Peyer's patch (tissue), 4 donors: Measurements from ENCODE around the gene PCDHB4. TPM values are rescaled to one million over a fixed set of nuclear protein-coding genes. Genes with fewer than 3 reads are reported as not detected.
"Not testable (repeated sequence)": the region's sequence is repeated elsewhere in the genome, so short reads cannot be mapped to it uniquely, and the experiment has no call there.

Source experiments
- DNase-seq, 3 donors: peaks; one replicate each; pipeline ENCODE4 v3.0.0-alpha.2; 2017 to 2019
- H3K27ac ChIP-seq, 4 donors: fragments of 200-600 bp; sonication (generic); one replicate each; pipeline ENCODE4 v1.5.1; 2016 to 2019
- H3K27me3 ChIP-seq, 2 donors: fragments of 200-600 bp; sonication (generic); one replicate each; pipeline ENCODE4 v1.5.1; 2019
- H3K36me3 ChIP-seq, 3 donors: fragments of 200-600 bp; sonication (generic); one replicate each; pipeline ENCODE4 v1.5.1; 2016 to 2019
- H3K4me1 ChIP-seq, 4 donors: fragments of 200-600 bp; sonication (generic); one replicate each; pipeline ENCODE4 v1.5.1; 2016 to 2019
- H3K4me3 ChIP-seq, 4 donors: fragments of 200-600 bp; sonication (generic); 1 replicate in 3 of 4; 2 replicates in 1 of 4; pipeline ENCODE4 v1.5.1; 2016 to 2019; ENCODE audit warnings: mild to moderate bottlenecking in 1 of 4
- H3K9me3 ChIP-seq, 4 donors: fragments of 200-600 bp; sonication (generic); one replicate each; pipeline ENCODE4 v1.5.1; 2016 to 2019; ENCODE audit warnings: mild to moderate bottlenecking in 1 of 4
- CTCF ChIP-seq, 6 experiments: fragments of 450-650 bp in 4 of 6; fragments of 200-600 bp in 2 of 6; sonication (generic) in 1 of 6; IDR thresholded peaks; one replicate each; pipeline ENCODE4 v1.5.1; 2017 to 2019; ENCODE audit warnings: antibody characterized with exemption in 6 of 6, mild to moderate bottlenecking in 3 of 6, moderate library complexity in 1 of 6
- POLR2A ChIP-seq, 2 donors: fragments of 450-650 bp; IDR thresholded peaks; one replicate each; pipeline ENCODE4 v1.5.1; 2017; ENCODE audit warnings: antibody characterized with exemption in 2 of 2, mild to moderate bottlenecking in 2 of 2, moderate library complexity in 2 of 2
- total RNA-seq, 4 donors: library from RNA; depleted of rRNA; stranded (reverse); fragments of >200 nt; gene quantifications; one replicate each; pipeline ENCODE4 v1.1.0, GENCODE V29; 2016

Gene PCDHB4
- total RNA-seq, 4 donors from 2014 or later: 0.80 to 6.6 (median 1.2) TPM; not detected in 1

- no peak for DNase-seq
- Histone ChIP-seq H3K27ac (no peak overlapping the region), H3K4me3 (peak overlapping the region in 1 of 4 donors; percentile 19), H3K27me3 (no peaks in the 10 kb centered on the region), H3K9me3 (peaks cover 0 to 10% (median 5%) of the 10 kb centered on the region in 4 donors), H3K36me3 (no peaks in the 10 kb centered on the region), H3K4me1 (no peaks in the 10 kb centered on the region)
- TF ChIP-seq POLR2A (IDR thresholded peaks at IDR 0.05) (no peak), CTCF (IDR thresholded peaks at IDR 0.05) (no peak)
Measured at GRCh38 chr5:141095263-141095641, 26.4 kb upstream of the PCDHB4 start.

GRCh38 chr5:141096181-141096580, 25.4 kb upstream of the PCDHB4 start:
- not testable (repeated sequence) for H3K4me1 ChIP-seq, H3K4me3 ChIP-seq, DNase-seq, H3K27ac ChIP-seq, H3K27me3 ChIP-seq, H3K36me3 ChIP-seq
- peaks cover 0 to 10% (median 5%) of the 10 kb centered on the region in 4 donors for H3K9me3 ChIP-seq

- not testable (repeated sequence) for H3K4me1 ChIP-seq, H3K36me3 ChIP-seq, DNase-seq, H3K27me3 ChIP-seq, H3K27ac ChIP-seq, H3K4me3 ChIP-seq
- H3K9me3 ChIP-seq: peaks cover 0 to 11% (median 5%) of the 10 kb centered on the region in 4 donors
Measured at GRCh38 chr5:141096586-141096985, 25.0 kb upstream of the PCDHB4 start.

GRCh38 chr5:141100243-141100805, 21.3 kb upstream of the PCDHB4 start, which contains the start of gene PCDHB3:
Gene PCDHB3, plus strand, starts transcription at chr5:141100473. Its CDS starts 177 bp downstream, at chr5:141100650.
- peak within 1 kb of the TSS in 1 of 4 donors; percentile 19 for H3K27ac ChIP-seq
- DNase-seq: no peak
- peaks cover 0 to 4% (median 0%) of the 10 kb centered on the region in 4 donors for H3K9me3 ChIP-seq
- H3K4me1 ChIP-seq: no peaks in the 10 kb centered on the region
- H3K27me3 ChIP-seq: no peaks in the 10 kb centered on the region
- H3K4me3 ChIP-seq: peak within 1 kb of the TSS in 1 of 4 donors; percentile 28
- H3K36me3 ChIP-seq: no peaks in the 10 kb centered on the region
- TF ChIP-seq POLR2A (IDR thresholded peaks at IDR 0.05): no peak
- peak in 2 of 6 experiments; percentile 16 to 21 for TF ChIP-seq CTCF (IDR thresholded peaks at IDR 0.05)

GRCh38 chr5:141101059-141101458, 20.6 kb upstream of the PCDHB4 start:
- no peak for DNase-seq
- Histone ChIP-seq H3K27me3 (no peaks in the 10 kb centered on the region), H3K9me3 (peaks cover 0 to 4% (median 0%) of the 10 kb centered on the region in 4 donors), H3K27ac (no peak overlapping the region), H3K4me1 (no peaks in the 10 kb centered on the region), H3K36me3 (no peaks in the 10 kb centered on the region), H3K4me3 (peak overlapping the region in 1 of 4 donors; percentile 28)
- no peak for TF ChIP-seq POLR2A (IDR thresholded peaks at IDR 0.05)
- no peak for TF ChIP-seq CTCF (IDR thresholded peaks at IDR 0.05)

GRCh38 chr5:141102070-141102469, 19.5 kb upstream of the PCDHB4 start:
- DNase-seq, H3K9me3 ChIP-seq, H3K36me3 ChIP-seq, H3K4me1 ChIP-seq, H3K4me3 ChIP-seq, H3K27ac ChIP-seq, H3K27me3 ChIP-seq: not testable (repeated sequence)

- DNase-seq, H3K4me1 ChIP-seq, H3K27ac ChIP-seq, H3K4me3 ChIP-seq, H3K36me3 ChIP-seq, H3K27me3 ChIP-seq, H3K9me3 ChIP-seq: not testable (repeated sequence)
Measured at GRCh38 chr5:141102471-141102870, 19.1 kb upstream of the PCDHB4 start.

- Histone ChIP-seq H3K36me3 (no peaks in the 10 kb centered on the region), H3K4me1 (no peaks in the 10 kb centered on the region), H3K4me3 (no peak overlapping the region), H3K9me3 (peaks cover 0 to 7% (median 0%) of the 10 kb centered on the region in 4 donors), H3K27me3 (no peaks in the 10 kb centered on the region), H3K27ac (no peak overlapping the region)
- no peak for DNase-seq
- TF ChIP-seq POLR2A (IDR thresholded peaks at IDR 0.05) (no peak), CTCF (IDR thresholded peaks at IDR 0.05) (no peak)
Measured at GRCh38 chr5:141105350-141105749, 16.3 kb upstream of the PCDHB4 start.
